ELF-1 (cell line): ENCODE data around the gene CES3.
"Not testable (repeated sequence)": the region's sequence is repeated elsewhere in the genome, so short reads cannot be mapped to it uniquely, and the experiment has no call there.

Source experiments
- DNase-seq: peaks from one replicate; pipeline ENCODE4 v3.0.0-alpha.2; 2016; ENCODE audit warnings: low read depth, low spot score

The CES3 gene

DNA sequence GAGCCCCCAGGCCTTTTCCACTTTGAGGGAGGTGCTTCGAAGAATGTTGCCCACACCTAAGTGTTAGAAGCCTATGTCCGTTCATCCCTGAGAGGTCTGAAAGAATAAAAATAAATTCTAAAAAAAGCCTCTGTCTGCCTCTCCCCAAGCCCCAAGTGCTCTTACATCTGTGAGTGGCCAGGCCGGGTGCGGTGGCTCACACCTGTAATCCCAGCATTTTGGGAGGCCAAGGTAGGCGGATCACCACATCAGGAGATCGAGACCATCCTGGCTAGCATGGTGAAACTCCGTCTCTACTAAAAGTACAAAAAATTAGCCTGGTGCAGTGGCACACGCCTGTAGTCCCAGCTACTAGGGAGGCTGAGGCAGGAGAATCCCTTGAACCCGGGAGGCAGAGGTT is 16.1 kb upstream of the CES3 start:
- DNase-seq = not testable (repeated sequence)

- DNase-seq = no peak
Measured at GRCh38 chr16:66945939-66946338, 15.1 kb upstream of the CES3 start.

GRCh38 chr16:66946541-66946940 is 14.5 kb upstream of the CES3 start:
- DNase-seq = no peak

GRCh38 chr16:66946974-66947301 is 14.1 kb upstream of the CES3 start:
- no peak for DNase-seq

DNA sequence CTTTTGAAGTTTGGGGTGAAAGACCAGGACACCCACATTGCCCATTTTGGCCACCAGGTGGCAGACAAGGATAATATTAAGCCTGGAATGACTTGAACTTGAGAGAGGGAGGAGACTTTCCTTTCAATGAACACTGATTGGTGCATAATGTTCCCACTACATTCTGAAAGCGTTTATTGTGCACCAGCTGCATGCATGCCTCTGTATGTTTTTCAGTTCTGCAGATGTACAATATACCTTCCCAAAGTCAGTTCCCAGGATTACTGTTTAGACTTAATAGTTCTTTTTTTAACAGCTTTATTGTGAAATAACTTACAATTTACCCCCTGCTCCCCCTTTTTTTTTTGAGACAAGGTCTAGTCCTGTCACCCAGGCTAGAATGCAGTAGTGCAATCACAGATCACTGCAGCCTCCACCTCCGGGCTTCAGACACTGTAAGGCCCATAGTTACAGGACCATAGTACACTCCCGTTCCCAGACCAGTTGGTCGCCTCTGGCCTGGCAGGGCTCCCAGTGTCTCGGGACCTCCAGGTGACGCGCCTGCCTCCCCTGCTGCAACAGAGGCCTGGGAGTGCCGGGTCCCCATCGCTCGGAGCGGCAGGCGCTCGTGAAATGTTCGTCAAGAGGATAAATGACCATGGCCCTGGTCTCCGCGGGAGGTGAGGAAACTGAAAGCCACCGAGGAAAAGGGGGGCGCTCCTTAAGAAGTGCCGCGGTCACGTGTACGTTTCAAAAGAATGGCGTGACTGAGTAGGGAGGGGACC is 13.6 kb upstream of the CES3 start:
- peak; percentile 78 for DNase-seq

- no peak for DNase-seq
Measured at GRCh38 chr16:66948134-66948836, 12.8 kb upstream of the CES3 start.

DNA sequence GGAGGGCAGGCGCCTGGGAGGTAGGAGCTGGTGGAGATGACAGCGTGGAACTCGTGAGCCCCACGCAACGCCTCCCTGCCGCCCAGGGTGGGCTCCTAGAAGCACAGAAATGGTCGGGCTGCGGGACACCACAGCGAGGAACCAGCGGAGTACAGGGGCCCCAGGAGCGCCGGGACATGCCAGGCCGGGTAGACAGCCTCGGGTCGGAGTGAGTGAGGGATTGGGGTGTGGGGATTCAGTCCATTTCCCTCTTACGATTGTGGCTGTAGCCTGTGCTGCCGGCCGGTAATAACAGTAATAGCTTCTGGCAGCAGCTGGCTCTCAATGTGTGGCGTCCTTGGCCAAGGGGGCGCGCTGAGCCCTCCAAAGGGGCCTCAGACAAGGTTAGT is 12.2 kb upstream of the CES3 start:
- no peak for DNase-seq

DNA sequence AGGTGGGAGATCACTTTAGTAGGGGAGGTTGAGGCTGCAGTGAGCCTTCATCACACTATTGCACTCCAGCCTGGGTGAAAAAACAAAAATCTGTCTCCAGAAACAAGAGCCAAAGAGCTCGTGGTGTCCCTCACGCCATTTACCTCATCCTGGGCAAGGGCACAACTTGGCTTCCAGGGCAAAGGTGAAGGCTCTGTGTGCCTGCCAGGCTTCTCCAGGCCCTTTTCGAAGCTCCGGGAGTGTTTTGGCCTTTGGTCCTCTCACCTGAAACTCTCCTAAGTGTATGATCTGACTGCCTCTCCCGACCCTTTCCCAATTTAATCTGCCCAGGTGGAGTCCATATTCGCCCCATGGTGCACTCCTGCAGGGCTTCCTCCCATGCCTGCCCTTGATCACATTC is 11.6 kb upstream of the CES3 start:
- no peak for DNase-seq

GRCh38 chr16:66950437-66950836 is 10.6 kb upstream of the CES3 start:
- no peak for DNase-seq

GRCh38 chr16:66950971-66951790 is 9.9 kb upstream of the CES3 start:
- DNase-seq = no peak

DNA sequence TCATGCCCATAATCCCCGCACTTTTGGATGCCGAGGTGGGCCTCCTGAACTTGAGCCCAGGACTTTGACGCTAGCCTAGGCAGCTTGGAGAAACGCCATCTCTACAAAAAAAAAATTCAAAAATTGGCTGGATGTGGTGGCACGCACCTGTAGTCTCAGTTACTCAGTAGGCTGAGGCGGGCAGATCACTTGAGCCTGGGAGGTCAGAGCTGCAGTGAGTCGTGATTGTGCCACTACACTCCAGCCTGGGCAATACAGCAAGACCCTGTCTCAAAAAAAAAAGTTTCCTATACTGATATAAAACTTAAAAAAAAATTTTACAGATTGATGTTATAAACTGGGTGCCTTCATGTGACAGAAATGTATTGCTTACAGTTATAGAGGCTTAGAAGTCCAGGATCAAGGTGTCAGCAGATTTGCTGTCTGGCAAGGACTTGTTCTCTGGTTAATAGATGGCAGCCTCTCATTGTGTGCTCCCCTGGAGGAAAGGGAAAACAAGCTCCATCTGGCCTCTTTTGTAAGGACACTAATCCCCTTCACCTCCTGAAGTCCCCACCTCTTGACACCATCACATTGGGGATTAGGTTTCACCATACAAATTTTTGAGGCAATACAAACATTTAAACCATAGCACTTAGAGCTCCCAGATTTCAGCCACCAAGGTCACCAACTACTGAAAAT is 8.5 kb upstream of the CES3 start:
- DNase-seq = no peak

DNA sequence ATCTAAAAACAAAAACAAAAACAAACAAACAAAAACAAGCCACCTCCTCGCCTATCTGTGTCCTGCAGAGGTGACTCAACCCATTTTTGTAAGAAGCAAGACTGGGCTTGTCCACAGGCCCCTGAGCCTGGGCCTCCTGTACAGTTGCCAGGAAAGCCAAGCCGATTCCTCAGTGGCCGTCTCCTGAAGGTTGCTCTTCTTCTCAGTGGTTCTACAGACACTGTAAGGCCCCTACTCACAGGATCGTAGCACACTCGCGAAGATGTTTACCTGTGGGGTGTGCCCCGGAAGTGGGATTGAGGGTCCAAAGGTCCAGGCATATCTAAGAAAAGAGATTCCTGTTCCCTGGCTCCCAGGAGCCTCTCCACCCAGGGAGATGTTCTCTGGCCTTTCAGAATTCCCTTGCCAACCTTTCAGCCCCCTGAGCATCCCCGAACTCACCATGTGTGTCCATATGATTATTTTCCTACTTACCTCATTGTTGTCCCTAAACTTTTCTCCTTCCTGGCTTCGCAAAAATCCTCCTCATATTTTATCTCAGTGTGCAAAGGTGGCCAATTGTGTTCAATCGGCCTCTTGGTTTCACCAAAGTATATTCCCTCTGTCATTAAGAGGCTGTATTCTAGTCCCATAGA is 7.5 kb upstream of the CES3 start:
- DNase-seq = no peak

DNA sequence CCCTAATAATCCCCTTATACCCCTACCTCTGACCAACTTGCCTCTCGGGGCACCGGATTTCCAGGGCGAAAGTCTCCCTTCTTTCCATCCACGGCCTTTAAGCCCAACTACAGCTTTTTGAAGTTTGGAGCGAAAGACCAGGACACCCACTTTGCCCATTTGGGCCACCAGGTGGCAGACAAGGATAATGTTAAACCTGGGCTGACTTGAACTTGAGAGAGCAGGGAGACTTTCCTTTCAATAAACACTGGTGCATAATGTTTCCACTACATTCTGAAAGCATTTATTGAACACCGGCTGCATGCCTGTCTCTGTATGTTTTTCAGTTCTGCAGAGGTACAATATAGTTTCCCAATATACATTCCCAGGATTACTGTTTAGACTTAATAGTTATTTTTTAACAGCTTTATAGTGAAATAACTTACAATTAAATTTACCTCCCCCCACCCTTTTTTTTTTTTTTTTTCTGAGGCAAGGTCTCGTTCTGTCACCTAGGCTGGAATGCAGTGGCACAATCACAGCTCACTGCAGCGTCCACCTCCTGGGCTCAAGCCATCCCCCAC is 6.9 kb upstream of the CES3 start:
- peak; percentile 76 for DNase-seq

DNA sequence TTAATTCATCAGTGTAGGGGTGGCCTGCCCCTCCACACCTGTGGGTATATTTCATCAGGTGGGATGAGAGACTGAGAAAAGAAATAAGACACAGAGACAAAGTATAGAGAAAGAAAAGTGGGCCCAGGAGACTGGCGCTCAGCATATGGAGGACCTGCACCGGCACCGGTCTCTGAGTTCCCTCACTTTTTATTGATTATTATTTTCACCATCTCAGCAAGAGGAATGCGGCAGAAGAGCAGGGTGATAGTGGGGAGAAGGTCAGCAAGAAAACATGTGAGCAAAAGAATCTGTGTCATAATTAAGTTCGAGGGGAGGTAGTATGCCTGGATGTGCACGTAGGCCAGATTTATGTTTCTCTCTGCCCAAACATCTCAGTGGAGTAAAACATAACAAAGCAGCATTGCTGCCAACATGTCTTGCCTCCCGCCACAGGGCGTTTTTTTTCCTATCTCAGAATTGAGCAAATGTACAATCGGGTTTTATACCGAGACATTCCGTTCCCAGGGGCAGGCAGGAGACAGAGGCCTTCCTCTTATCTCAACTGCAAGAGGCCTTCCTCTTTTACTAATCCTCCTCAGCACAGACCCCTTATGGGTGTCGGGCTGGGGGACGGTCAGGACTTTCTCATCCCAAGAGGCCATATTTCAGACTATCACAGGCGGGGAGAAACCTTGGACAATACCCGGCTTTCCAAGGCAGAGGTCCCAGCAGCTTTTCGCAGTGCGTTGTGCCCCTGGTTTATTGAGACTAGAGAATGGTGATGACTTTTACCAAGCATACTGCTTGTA is 5.5 kb upstream of the CES3 start:
- not testable (repeated sequence) for DNase-seq

DNA sequence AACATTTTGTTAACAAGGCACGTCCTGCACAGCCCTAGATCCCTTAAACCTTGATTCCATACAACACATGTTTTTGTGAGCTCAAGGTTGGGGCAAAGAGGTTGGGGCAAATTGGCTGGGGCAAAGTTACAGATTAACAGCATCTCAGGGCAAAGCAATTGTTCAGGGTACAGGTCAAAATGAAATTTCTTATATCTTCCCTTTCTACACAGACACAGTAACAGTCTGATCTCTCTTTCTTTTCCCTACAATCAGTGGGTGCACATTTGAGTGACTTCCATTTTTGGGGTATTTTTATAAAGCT is 5.0 kb upstream of the CES3 start:
- DNase-seq = not testable (repeated sequence)

GRCh38 chr16:66958857-66959703 is 2.0 kb upstream of the CES3 start:
- DNase-seq = no peak

GRCh38 chr16:66959704-66960161 is 1.3 kb upstream of the CES3 start:
- no peak for DNase-seq

- DNase-seq = no peak
Measured at GRCh38 chr16:66960270-66960669, 796 bp upstream of the CES3 start.

DNA sequence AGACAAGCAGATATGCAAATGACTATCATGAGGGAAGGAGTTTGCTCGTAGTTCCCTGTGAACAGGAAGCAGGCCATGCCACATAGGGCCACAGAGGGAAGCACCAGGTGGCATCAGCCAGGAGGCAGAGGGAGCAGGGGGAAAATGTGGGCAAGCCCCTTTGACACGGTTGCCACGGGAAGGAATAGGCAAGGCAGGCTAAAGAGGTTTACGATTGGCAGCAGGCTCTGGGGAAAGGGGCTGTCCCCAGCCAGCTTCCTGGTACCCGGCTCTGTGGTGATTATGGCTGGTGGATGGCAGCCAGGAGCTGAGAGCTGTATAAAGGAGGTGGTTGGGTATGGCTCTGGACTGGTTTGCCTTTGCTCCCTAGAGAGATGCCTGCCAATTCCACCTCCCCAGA is 848 bp downstream of the CES3 start:
- DNase-seq = no peak

DNA sequence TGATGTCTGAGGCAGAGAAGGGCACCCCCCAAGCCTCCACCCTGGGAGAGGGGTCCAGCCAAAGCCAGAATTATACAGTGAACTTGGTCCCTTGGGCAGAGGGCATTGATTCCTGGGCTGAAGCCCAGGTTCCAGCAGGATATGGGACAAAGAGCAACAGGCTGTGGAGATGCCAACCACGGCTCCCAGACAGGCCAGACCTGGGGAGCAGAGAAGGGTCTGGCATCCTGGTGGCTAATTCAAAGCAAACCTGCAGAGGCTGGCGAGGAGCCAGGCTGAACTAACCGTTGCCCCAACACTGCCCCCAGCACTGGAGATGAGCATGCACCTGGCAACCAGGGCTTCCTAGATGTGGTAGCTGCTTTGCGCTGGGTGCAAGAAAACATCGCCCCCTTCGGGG is 3.0 kb downstream of the CES3 start:
- DNase-seq = no peak
